Stimulated activated CD4-positive, alpha-beta T cell treated with anti-CD3 and anti-CD28 coated beads, Interleukin-2, amount 100 ng/mL, for 48 hours (primary cell): ENCODE data around the gene AGPAT3.
"Not testable (repeated sequence)": the region's sequence is repeated elsewhere in the genome, so short reads cannot be mapped to it uniquely, and the experiment has no call there.

Source experiments
- DNase-seq, 2 donors: peaks; one replicate each; pipeline ENCODE4 v3.0.0-alpha.2; 2020

AGPAT3 gene, protein sequence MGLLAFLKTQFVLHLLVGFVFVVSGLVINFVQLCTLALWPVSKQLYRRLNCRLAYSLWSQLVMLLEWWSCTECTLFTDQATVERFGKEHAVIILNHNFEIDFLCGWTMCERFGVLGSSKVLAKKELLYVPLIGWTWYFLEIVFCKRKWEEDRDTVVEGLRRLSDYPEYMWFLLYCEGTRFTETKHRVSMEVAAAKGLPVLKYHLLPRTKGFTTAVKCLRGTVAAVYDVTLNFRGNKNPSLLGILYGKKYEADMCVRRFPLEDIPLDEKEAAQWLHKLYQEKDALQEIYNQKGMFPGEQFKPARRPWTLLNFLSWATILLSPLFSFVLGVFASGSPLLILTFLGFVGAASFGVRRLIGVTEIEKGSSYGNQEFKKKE

DNA sequence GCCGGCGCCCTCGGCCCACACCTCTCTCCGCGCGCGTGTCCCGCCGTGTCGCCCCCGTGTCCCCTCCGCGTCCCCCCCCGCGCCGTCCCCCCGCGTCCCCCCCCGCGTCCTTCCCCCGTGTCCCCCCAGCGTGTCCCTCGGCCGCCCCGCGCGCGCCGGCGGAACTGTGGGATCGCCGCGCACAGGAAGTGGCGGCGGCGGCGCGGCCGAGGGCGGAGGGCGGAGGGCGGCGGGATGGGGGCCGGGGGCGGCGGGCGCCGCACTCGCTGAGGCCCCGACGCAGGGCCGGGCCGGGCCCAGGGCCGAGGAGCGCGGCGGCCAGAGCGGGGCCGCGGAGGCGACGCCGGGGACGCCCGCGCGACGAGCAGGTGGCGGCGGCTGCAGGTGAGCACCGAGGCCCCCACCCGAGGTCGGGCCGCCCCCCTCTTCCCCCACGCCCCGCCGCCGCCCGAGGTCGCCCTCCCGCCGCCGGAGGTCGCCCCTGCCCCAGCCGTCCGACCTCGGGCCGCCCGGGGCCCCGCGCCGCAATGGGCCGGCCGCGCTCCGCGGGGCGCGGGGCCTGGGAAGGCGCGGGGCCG is at the start of gene AGPAT3:
Gene AGPAT3, plus strand, starts transcription at position 262 of the 578 bp plus-strand sequence. CDS start 94,459 bp downstream, outside the sequence.
- DNase-seq, result peak in 1 of 2 donors; percentile 32

DNA sequence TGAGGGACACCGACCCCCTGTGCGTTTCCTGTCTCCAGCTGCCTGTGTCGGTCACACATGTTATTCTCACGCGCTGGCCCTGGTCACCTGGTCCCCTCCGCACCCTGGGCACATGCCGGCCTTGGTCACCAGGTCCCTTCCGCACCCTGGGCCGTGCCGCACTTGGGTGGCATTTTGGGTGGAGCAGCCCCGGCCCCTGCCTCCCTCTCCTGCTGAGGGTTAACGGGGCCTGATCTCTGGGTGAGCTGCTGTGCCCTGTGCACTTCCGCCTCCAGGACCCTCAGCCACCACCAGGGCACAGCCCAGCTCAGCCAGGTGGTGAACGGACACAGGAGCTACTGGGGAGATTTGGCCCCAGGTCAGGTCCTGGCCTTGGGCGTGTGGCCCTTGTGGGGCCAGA is 49.0 kb upstream of the AGPAT3 start:
- no peak for DNase-seq

DNA sequence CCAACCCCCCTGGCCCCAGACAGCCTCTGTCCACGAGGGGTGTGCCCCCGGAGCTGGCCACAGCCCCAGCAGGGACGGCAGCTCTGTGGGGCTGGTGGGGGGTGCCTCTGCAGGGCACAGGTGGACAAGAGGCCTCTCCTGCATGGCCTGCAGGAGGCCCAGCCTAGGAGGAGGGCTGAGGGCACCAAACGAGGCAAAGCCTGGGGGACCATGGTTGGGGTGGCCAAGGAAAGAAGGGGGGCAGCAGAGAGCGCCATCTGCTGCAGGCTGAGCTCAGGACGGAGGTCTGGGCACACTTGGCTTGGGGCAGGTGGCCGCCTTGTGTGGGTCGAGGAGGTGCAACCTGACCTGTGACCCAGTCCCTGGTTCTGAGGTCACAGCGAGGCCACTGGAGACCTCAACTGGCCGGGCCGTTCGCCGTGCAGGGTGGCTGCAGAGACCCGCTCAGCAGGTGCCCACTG is 48.4 kb upstream of the AGPAT3 start:
- no peak for DNase-seq

DNA sequence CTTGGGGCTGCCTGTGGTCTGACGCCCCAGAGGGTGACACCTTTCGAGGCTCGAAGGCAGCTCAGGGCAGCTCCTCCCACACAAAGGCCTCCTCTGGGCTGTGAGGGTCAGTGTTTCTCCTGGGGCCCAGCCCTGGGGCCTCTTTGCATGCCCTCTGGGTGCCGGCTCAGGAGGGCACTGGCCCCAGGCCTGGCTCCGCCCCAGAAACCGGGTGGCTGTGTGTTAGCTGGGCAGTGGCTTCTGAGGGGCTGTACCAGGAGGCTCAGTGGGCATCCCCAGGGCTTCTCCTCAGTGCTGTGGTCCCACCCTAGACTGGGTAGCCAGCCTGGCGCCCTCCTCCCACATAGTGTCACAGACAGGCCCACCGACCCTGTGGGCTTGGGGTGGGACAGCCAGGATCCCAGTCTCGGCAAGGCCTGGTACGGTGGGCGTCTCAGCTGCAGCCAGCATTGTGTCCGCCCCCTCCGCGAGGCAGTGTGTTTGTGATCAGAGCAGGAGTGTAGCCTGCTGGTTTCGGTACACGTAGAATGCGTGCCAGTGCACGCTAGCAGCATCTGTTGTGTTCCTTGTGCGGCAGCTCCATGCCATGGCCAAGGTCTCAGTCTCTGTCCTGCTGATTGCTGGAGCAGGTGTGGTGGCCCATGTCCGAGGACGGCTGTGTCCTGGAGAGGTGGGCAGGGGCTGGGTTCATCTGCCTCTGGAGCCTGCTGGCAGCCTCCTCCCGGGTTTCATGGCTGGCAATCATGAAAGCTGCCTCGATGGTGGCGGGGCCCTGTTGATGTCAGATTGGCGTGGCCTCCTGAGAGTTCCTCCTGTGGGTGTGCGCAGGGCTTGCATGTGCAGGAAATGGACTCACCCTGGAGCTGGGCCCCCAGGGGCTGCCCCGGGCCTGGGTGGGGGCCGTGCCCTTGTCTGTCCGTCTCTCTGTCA is 47.6 kb upstream of the AGPAT3 start:
- DNase-seq, result no peak

DNA sequence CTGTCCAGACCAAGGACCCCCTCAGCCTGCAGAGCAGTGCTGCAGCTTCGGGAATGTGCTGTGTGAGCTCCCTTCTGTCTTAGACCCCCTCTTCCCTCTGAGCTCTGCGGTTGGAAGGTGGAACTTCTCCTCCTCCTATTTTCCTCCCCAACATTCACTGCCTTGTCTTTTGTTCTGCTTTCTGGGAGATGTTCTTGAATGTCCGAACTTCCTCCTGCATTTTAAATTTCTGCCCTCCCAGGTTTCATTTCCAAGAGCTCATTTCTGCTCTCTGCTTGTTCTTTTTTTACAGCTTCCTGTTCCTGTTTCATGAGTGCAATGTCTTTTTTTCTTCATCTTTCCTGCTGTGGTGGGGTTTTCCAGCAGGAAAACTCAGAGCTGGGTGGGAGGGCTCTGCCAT is 46.3 kb upstream of the AGPAT3 start:
- no peak for DNase-seq

DNA sequence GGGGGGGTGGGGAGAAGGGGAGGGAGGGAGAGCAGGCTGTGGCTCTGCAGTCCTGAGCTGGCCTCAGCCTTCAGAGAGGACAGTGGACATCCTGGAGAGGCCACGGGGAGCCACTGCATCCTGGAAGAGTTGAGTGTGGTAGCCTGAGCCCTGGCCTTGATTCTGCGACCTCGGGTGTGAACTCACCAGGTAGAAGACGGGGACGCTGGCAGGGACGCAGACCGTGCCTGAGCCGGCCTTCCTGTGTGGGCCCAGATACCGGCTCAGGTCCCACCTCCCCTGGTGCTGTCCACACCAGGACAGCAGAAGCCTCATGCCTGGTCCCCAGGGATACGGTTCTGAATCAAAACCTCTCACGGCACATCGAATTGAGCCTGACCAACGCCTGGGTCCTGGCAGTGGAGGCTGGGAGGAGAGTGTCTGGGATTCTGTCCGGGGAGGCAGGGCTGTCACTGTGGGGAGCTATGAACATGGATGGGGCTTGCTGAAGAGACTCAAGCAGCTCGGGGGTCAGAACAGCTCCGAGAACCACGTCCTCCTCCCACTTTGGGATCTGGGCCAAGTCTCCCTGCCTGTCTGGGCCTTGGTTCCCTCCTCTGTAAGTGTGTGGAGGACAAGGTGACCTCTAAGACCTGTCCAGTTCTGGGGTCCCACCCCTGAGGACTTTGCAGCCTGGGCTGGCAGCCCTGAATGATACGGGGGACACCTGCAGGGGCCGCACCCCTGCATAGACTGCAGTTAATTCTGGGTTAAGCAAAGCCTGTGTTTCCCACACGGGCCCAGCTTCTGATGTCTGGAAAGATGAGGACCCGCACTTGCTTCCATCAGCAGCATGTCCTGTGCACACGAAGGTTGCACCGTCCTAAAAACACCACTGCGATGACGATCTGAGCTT is 45.3 kb upstream of the AGPAT3 start:
- no peak for DNase-seq

DNA sequence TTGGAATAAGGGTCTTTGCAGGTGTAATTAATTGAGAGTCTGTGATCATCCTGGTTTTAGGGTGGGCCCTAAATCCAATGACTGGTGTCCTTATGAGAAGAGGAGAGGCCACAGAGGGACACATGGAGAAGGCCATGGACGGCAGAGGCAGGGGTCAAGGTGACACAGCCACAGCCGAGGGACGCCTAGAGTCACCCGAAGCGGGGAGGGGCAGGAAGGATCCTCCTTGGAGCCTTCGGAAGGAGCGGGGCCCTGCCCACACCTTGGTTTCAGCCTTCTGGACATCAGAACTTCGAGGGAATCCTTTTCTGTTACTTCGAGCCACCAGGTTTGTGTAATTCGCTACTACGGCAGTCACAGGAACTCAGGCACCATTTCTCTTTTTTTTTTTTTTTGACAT is 44.6 kb upstream of the AGPAT3 start:
- DNase-seq, result no peak

DNA sequence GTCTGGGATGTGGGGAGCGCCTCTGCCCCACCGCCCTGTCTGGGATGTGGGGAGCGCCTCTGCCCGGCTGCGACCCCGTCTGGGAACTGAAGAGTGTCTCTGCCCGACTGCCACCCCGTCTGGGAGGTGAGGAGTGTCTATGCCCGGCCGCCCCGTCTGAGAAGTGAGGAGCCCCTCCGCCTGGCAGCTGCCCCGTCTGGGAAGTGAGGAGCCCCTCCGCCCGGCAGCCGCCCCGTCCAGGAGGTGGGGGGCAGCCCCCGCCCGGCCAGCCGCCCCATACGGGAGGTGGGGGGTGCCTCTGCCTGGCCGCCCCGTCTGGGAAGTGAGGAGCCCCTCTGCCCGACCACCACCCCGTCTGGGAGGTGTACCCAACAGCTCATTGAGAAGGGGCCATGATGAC is 42.9 kb upstream of the AGPAT3 start:
- DNase-seq, result not testable (repeated sequence)

DNA sequence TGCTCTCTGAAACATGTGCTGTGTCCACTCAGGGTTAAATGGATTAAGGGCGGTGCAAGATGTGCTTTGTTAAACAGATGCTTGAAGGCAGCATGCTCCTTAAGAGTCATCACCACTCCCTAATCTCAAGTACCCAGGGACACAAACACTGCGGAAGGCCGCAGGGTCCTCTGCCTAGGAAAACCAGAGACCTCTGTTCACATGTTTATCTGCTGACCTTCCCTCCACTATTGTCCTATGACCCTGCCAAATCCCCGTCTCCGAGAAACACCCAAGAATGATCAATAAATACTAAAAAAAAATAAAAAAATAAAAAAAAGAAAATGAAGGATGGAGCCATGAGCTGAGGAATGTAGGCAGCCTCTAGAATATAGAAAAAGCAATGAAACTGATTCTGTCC is 42.3 kb upstream of the AGPAT3 start:
- DNase-seq, result not testable (repeated sequence)

DNA sequence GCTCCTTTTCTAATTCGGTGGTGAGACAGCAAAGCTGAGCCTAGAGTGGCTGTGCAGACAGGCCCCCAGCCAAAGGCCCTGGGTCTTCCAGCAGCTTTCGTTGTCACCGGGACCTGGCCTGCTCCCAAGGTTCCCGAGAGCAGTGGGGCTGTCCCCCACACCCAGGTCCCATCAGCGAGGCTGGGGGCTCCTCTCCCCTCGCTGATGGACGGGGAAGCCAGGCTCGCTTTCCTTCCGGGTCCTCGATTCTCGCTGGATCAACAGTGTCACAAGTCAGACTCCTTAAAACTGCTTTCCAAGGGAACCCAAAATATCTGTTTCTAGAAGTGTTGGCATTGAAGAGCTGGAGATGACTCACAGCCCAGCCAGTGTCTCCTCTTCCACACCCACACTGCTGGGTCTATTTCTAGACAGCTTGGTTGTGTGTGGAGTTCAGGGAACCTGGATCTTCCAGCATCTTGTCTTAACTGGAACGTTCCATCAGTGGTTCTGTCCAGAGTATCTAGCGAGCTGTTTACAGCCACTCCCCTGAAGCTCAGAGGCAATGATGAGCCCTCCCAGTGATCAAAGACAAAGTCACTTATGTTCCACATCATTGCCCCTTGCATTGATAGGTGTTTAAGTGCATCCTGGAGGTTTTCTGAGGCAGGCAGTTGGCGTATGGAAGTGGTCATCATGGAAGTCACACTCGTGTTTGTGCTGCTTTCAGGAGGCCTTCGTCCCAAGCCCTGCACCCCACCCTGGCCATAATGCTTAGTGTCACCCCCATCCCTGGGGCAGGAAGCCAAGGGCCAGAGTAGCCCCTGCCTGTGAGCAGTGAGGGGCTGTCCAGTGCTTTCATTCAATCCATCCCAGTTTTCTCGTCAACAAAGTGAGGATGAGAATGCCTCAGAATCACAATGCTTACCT is 40.4 kb upstream of the AGPAT3 start:
- no peak for DNase-seq

DNA sequence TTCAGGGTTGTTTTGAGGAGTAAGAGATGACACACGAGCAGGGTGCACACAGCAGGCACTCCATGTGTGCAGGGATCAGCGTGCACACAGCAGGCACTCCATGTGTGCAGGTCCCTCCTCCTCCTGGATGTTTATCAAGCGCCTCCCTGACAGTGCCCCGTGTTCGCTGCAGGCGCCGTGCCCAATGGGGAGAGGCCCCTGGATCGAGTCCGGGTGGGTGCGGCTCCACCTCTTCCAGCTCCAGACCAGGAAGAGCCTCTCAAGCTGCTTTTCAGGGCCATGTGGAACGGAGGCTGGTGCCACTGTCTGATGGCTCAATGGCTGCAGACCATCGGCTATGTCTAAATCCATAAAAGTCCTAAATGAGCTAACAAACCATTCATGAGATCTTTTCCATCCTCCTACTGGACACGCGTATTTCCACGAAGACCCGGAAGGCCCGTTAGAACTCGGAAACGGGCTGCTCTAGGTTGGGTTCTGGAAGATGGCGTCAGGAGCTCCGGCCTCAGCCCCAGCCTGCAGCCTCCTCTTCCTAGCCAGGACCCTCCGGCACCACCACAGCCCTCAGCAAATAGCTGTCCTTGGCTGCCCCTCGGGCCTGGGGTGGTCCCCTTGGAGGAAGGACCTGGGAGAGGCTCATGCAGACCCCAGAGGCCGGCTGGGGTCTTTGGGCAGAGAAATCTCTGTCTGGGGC is 39.6 kb upstream of the AGPAT3 start:
- no peak for DNase-seq

DNA sequence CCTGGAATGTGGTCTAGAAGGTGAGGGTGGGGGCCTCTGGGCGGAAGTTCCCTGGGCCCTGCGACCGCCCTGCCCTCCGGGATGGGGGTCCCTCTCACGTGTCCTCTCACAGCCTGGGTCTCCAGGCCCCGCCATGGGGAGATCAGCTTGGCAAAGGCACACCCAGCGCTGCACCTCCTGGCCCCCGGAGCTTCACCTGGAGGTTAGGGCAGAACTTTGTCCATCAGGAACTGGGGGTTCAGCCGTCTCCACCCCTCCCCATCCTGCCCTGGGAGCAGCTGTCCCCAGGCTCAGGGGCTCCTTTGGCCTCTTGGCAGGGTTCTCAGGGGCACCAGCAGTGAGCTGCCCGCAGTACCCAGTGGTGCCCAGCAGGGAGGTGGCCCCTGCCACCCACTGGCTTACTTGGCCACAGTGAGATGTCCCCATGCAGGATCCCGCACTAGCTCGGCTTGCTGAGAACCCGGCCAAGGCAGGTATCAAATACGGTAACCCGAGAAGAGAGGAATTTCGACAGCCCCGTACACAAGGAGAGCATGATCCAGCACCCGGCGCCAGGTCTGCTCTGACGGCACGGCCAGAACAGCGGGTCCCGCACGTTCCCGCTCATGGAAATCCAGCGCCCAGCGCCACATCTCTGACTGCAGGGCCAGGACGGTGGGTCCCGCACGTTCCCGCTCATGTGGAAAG is 38.9 kb upstream of the AGPAT3 start:
- no peak for DNase-seq

DNA sequence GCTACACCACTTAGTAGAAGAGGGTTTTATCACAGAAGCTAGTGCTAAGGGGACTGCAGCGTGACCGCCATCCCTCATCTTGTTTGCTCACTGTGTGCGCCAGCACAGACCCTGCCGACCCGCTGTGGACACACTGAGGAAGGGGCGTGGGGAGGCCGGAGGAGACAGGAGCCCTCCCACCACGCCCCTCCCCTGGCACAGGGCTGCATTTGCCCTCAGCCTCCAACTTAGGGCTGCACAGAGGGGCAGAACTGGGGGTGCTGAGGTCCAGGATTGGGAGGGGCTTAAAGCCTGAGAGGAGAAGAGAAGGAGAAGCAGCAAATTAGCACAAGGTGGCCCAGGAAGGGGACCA is 38.4 kb upstream of the AGPAT3 start:
- no peak for DNase-seq

DNA sequence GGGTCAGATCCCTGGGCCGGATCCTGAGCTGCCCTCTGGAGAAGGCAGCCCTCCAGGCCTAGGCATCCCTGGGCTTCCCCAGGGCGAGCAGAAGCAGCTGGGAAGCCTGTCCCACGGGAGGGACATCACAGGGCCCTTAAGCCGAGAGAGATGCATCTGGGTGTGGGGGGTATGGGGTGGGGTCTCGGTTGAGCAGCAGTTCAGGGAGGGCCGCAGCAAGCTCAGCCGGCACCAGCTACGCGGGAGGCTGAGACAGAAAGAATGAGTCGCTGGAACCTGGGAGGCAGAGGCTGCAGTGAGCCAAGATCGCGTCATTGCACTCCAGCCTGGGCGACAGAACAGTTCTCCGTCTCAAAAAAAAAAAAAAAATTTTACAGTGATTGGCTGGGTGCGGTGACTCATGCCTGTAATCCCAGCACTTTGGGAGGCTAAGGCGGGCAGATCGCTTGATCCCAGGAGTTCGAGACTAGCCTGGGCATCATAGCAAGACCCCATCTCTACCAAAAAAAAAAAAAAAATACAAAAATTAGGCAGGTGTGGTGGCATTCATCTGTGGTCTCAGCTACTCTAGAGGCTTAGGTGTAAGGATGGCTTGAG is 37.9 kb upstream of the AGPAT3 start:
- no peak for DNase-seq

DNA sequence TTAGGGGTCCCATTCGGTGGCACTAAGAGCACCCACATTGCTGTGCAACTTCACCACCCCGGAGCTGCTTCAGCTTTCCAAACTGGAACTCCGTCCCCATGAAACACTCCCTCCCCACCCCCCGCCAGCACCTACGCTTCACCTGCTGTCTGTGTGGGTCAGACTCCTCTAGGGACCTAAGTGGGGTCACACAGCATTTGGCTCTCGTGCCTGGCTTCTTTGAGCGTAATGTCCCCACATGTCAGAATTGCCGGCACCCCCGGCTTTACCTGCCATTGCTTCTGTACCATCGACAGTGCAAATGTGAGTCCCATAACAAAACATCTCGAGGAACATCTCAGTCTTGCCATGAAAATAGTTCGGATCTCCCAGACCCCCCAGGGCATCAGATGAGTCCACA is 35.9 kb upstream of the AGPAT3 start:
- DNase-seq, result no peak

DNA sequence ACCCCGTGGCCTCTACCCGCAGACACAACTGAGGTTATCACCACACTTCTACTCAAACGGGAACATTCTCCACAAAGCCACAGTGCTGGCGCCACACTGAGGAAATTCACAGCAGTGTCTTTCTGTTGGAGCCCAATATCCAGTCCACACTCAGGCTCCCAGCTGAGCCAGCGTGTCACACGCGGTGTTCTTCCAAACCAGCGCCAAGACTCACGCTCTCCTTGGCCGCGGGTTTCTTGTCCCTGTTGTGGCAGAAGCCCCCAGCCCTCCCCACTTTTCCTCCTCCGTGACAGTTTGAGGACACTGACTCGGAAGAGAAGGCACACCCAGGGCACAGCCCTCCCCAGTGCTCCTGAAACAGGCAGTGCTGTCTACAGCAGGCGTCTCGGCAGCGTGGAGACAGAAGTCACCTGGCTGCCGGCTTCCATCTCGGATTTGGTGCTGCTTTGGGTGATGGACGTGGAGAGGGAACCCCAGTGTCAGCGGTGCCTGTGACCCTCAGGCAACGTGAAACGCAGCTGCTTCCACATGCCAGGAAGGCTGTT is 35.4 kb upstream of the AGPAT3 start:
- DNase-seq, result no peak

DNA sequence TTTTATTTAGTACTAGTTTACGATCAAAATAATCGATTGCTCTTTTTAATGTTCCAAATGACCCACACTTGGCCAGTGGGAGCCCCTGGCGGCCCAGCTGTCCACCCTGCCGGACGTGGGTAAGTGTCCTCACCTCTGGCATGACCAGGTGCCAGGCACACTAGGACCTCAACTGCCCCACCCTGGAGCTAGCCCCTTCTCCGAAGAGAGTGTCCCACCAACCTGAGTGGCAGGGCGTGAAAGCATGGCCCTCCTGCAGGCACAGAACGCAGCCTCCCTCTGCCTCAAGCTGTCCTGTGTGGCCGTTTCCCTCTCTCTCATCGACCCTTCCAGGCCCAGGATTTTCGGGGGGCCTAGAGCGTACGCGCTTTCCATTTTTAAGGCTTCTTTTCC is 32.9 kb upstream of the AGPAT3 start:
- no peak for DNase-seq

DNA sequence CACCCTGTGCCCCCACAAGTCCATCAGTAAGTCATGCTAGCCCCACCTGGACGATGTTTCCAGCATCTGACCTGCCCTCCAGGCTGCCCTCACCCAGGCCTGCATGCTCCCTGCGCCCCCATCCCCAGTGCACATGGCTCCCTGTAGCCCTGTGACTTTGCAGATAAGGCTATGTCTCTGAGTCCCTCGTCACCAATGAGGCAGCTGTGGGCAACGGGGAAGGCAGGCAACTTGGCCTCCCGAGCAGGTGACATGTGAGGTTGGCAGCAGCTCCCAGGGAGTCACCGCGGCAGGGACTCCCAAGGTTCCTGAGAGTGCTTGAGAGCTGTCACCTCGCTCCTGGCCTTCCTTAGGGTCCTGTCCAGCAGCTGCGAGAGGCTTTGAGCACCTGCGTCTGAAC is 32.4 kb upstream of the AGPAT3 start:
- DNase-seq, result no peak

DNA sequence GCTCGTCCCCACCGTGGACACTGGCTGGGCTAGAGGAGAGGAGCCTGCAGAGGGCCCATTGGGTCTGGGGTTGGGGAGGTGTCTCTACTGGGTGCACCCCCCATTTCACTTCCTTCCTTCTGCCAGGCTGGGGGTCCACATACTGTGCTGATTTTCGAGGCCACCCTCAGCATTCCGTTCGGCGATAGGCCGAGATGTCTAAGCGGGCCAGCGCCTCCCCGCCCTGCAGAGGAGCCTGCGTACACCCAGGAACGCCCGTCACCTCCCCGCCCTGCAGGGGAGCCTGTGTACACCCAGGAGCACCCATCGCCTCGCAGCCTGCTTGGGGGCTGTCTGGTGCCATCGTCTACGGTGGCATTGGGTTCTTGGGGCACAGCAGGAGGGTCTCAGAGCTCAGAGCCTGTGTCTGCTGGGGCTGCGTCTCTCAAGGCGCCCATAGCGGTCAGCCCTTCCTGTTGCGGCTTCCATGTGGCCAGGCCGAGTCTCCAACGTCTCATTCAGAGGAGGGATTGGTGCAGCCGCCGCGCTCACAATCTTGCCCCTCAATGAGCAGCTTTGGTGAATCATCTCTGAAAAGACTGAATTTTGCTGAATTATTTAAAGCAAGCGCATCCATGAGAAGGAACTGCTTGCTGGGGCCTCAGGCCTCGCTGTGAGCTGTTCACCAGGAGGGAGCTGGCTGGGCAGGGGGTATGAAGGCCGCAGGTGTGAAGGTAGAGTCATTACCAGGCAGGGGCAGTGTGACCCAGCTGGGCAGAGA is 30.7 kb upstream of the AGPAT3 start:
- no peak for DNase-seq
